B cell (primary cell): ENCODE measurements around the gene NRP1. TPM values are rescaled to one million over a fixed set of nuclear protein-coding genes. Genes with fewer than 3 reads are reported as not detected.

Experiments
- ATAC-seq: fragments of 200-7000 bp; cut with Tn5 transposase; one replicate; pipeline ENCODE4 v1.10.0; 2021; ENCODE audit warnings: low read depth, mild to moderate bottlenecking, moderate number of reproducible peaks, moderate library complexity
- CTCF ChIA-PET: fragments of 350-600 bp; sonication (Branson Sonifier 250); formaldehyde crosslinking; loops from one replicate; lab custom pipeline; 2021; ENCODE audit warnings: antibody characterized with exemption, inconsistent platforms; lab: Charles Lee
- POLR2A ChIA-PET: fragments of 350-600 bp; sonication (Branson Sonifier 250); formaldehyde crosslinking; loops from one replicate; lab custom pipeline; 2021; ENCODE audit warnings: antibody characterized with exemption; lab: Charles Lee
- DNase-seq: peaks from one replicate; pipeline ENCODE4 v3.0.0; 2013
- H2AFZ ChIP-seq: 2 replicates; pipeline ENCODE4 v1.6.1; 2012; ENCODE audit warnings: mild to moderate bottlenecking, low read depth, low read length; ENCODE audit not compliant: insufficient read depth, poor library complexity, severe bottlenecking
- H3K27ac ChIP-seq, 2 donors: 1 replicate in 1 of 2; 2 replicates in 1 of 2; pipeline ENCODE4 v1.5.1; 2012 to 2013; ENCODE audit warnings: low read length in 2 of 2, mild to moderate bottlenecking in 2 of 2, moderate library complexity in 1 of 2
- H3K27me3 ChIP-seq, 4 experiments: fragments of 200-600 bp in 1 of 4; sonication (generic) in 1 of 4; replicated peaks in 1 of 4; 1 replicate in 2 of 4; 2 replicates in 2 of 4; pipeline versions ENCODE4 v1.6.1 to v1.7.0; 2013 to 2016; ENCODE audit warnings: low read length in 3 of 4, mild to moderate bottlenecking in 2 of 4, mixed read lengths in 1 of 4, moderate library complexity in 1 of 4; ENCODE audit not compliant: insufficient read depth in 4 of 4, control insufficient read depth in 3 of 4; ENCODE audit errors: control extremely low read depth in 1 of 4
- H3K36me3 ChIP-seq, 2 experiments: replicated peaks in 1 of 2; 1 replicate in 1 of 2; 2 replicates in 1 of 2; pipeline versions ENCODE4 v1.6.1 to v1.7.1; 2013; ENCODE audit warnings: low read length in 1 of 2; ENCODE audit not compliant: insufficient read depth in 2 of 2, control insufficient read depth in 1 of 2; ENCODE audit errors: control extremely low read depth in 1 of 2, extremely low read depth in 1 of 2
- H3K4me1 ChIP-seq, 2 donors: fragments of 200-600 bp in 1 of 2; sonication (generic) in 1 of 2; 1 replicate in 1 of 2; 2 replicates in 1 of 2; pipeline versions ENCODE4 v1.5.1 to v1.6.1; 2013 to 2017; ENCODE audit warnings: low read length in 2 of 2; ENCODE audit not compliant: control insufficient read depth in 2 of 2, insufficient read depth in 2 of 2
- H3K4me2 ChIP-seq: replicated peaks from 2 replicates; pipeline ENCODE3; 2012; ENCODE audit warnings: mild to moderate bottlenecking, low read depth, low read length; ENCODE audit not compliant: poor library complexity, severe bottlenecking
- H3K4me3 ChIP-seq, 5 experiments: fragments of 200-600 bp in 1 of 5; sonication (generic) in 1 of 5; 1 replicate in 3 of 5; 2 replicates in 2 of 5; pipeline versions ENCODE4 v1.5.1 to v1.7.0; 2011 to 2016; ENCODE audit warnings: low read length in 4 of 5, mild to moderate bottlenecking in 4 of 5, low read depth in 2 of 5, control low read depth in 1 of 5, moderate library complexity in 1 of 5; ENCODE audit not compliant: insufficient read depth in 1 of 5; ENCODE audit errors: control extremely low read depth in 1 of 5, extremely low read depth in 1 of 5
- H3K79me2 ChIP-seq: fragments of 200-600 bp; sonication (generic); one replicate; pipeline ENCODE4 v1.6.0; 2016; ENCODE audit warnings: low read length; ENCODE audit not compliant: control insufficient read depth, insufficient read depth
- H3K9ac ChIP-seq: fragments of 200-600 bp; sonication (generic); 2 replicates; pipeline ENCODE4 v1.6.1; 2017; ENCODE audit warnings: mild to moderate bottlenecking, low read length, moderate library complexity
- H3K9me3 ChIP-seq, 3 donors: one replicate each; pipeline versions ENCODE4 v1.6.1 to v1.7.1; 2013; ENCODE audit warnings: low read length in 2 of 3; ENCODE audit not compliant: control insufficient read depth in 2 of 3, insufficient read depth in 1 of 3; ENCODE audit errors: control extremely low read depth in 1 of 3
- H4K20me1 ChIP-seq: 2 replicates; pipeline ENCODE4 v1.6.0; 2012; ENCODE audit warnings: mild to moderate bottlenecking, low read length; ENCODE audit not compliant: insufficient read depth, control insufficient read depth, poor library complexity, severe bottlenecking
- H3K27ac Mint-ChIP-seq: one replicate; pipeline ENCODE4 v1.8.0; 2021; ENCODE audit warnings: mixed read lengths
- H3K27me3 Mint-ChIP-seq: one replicate; pipeline ENCODE4 v1.8.0; 2021; ENCODE audit warnings: mixed read lengths
- H3K4me1 Mint-ChIP-seq: one replicate; pipeline ENCODE4 v1.8.0; 2021; ENCODE audit warnings: mixed read lengths
- H3K4me3 Mint-ChIP-seq: one replicate; pipeline ENCODE4 v1.8.0; 2021; ENCODE audit warnings: mixed read lengths
- H3K9me3 Mint-ChIP-seq: one replicate; pipeline ENCODE4 v1.8.0; 2022; ENCODE audit warnings: mixed read lengths; ENCODE audit not compliant: insufficient read depth
- EZH2 ChIP-seq: IDR thresholded peaks from 2 replicates; pipeline ENCODE4 v1.6.1; 2012; ENCODE audit warnings: borderline replicate concordance, low read depth, mild to moderate bottlenecking, moderate library complexity, low read length; ENCODE audit not compliant: insufficient read depth, poor library complexity, severe bottlenecking
- WGBS: methylation state at CpG from one replicate; pipeline ENCODE4 v1.1.5; 2013; ENCODE audit warnings: missing lambda C conversion rate; ENCODE audit not compliant: insufficient coverage; 5-methylcytosine and 5-hydroxymethylcytosine counted together
- intact Hi-C: fragments of 100-400 bp; cut with micrococcal nuclease; formaldehyde crosslinking; loops from one replicate; pipeline ENCODE4 v1.10.0; 2022
- polyA plus RNA-seq: library from polyadenylated mRNA; depleted of rRNA; stranded (reverse); fragments of >200 nt; gene quantifications from 2 replicates; pipeline ENCODE4 v1.2.3, GENCODE V29; 2012
- total RNA-seq, 2 donors: library from RNA; stranded (reverse); fragments of 120-200 nt in 1 of 2; gene quantifications; 1 replicate in 1 of 2; 2 replicates in 1 of 2; pipeline versions ENCODE4 v1.2.3 to v1.2.4, GENCODE V29; 2013 to 2022
- TF ChIP-seq, protein P1 (sequence below): fragments of 200-600 bp; IDR thresholded peaks from one replicate; pipeline ENCODE4 v1.8.0; 2022; ENCODE audit warnings: antibody characterized with exemption, mild to moderate bottlenecking

The NRP1 gene
- total and polyA plus RNA-seq, 2 donors (not counting 1 experiment from before 2014, with no cell fraction given) = 0.34 TPM; not detected in 1

DNA sequence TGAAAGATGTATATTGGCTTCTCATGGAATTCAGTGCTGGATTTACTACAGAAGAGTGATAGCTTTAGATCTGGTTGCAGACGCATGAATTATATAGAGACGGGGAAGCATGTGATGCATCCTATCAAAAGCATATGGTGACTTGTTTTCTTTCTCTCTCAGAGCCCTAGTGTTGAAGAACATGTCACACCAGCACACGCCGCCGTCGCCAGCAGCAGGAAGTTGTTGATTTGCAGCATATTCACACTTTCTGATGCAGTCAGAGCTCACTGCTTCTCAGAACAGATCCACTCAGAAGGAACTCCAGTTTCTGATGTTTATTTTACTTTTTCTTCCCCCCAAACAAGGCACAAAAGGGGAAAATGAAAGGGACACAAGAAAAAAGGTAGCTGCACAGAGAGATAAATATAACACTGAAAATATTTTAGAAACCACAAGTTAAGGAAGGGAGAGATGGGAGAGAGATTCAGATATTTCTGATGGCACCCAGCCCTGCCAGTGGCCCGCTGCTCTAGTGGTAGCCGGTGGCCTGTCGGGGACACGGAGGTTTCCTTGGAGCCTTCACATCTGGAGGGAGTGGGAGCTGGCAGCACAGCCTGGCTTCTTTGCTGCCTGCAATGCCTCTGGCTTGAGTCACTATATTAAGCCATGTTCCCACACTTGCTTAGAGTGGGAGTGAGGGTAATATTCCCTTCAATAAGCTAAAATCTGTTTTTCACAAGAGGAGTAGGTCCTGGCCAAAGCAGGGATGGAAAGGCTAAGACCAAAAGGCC lies 123.2 kb downstream of the NRP1 start:
- H3K79me2 ChIP-seq = no peaks in the 10 kb centered on the region
- no peaks in the 10 kb centered on the region for H3K27me3 ChIP-seq
- H3K4me3 Mint-ChIP-seq = no peak overlapping the region
- H3K27ac ChIP-seq = no peak overlapping the region
- H3K27ac Mint-ChIP-seq = no peak overlapping the region
- H2AFZ ChIP-seq = peak overlapping the region; percentile 43
- peaks cover 9% of the 10 kb centered on the region for H3K27me3 Mint-ChIP-seq
- DNase-seq (no peak), ATAC-seq (no peak)
- H3K4me1 ChIP-seq = no peaks in the 10 kb centered on the region
- intact Hi-C loops = no loop called here
- H4K20me1 ChIP-seq = no peaks in the 10 kb centered on the region
- ChIA-PET POLR2A (no interaction called here), CTCF (no interaction called here)
- H3K4me2 ChIP-seq = no peak overlapping the region
- no peak for TF ChIP-seq EZH2
- TF ChIP-seq, protein P1, sequence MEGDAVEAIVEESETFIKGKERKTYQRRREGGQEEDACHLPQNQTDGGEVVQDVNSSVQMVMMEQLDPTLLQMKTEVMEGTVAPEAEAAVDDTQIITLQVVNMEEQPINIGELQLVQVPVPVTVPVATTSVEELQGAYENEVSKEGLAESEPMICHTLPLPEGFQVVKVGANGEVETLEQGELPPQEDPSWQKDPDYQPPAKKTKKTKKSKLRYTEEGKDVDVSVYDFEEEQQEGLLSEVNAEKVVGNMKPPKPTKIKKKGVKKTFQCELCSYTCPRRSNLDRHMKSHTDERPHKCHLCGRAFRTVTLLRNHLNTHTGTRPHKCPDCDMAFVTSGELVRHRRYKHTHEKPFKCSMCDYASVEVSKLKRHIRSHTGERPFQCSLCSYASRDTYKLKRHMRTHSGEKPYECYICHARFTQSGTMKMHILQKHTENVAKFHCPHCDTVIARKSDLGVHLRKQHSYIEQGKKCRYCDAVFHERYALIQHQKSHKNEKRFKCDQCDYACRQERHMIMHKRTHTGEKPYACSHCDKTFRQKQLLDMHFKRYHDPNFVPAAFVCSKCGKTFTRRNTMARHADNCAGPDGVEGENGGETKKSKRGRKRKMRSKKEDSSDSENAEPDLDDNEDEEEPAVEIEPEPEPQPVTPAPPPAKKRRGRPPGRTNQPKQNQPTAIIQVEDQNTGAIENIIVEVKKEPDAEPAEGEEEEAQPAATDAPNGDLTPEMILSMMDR = no peak
- H3K4me1 Mint-ChIP-seq = peaks cover 4% of the 10 kb centered on the region
- H3K36me3 ChIP-seq = no peaks in the 10 kb centered on the region
- H3K9ac ChIP-seq = no peak overlapping the region
- H3K4me3 ChIP-seq = no peak overlapping the region
- 41% methylated on average over 8 of the region's 10 CpGs for WGBS
- no peaks in the 10 kb centered on the region for H3K9me3 Mint-ChIP-seq
- no peaks in the 10 kb centered on the region for H3K9me3 ChIP-seq

DNA sequence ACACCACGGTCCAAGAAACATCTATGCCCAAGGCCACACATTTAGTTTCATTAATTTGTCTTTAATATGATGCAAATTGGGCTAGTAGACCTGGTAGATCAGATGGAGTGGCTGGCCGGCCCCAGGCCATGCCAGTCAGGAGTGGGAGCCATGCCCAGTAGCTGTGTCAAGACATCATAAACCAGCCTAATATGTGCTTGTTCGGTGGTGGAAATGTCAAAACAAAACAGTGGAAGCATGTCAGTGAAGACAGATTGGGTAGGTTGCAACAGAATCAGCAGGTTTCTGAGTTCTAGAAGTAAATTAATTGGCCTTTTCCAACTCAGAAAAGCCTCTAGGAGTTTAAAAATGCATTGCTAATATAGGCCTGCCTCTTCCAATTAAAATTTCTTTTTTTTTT lies 124.7 kb downstream of the NRP1 start:
- peaks cover 14% of the 10 kb centered on the region for H3K27me3 Mint-ChIP-seq
- no peak overlapping the region for H3K9ac ChIP-seq
- H3K4me1 ChIP-seq = no peaks in the 10 kb centered on the region
- no peak overlapping the region for H2AFZ ChIP-seq
- peaks cover 4% of the 10 kb centered on the region for H3K4me1 Mint-ChIP-seq
- H3K9me3 Mint-ChIP-seq = no peaks in the 10 kb centered on the region
- TF ChIP-seq, protein P1 = no peak
- TF ChIP-seq EZH2 = no peak
- no peaks in the 10 kb centered on the region for H3K79me2 ChIP-seq
- intact Hi-C loops = no loop called here
- H3K9me3 ChIP-seq = no peaks in the 10 kb centered on the region
- no peak overlapping the region for H3K4me2 ChIP-seq
- no peak overlapping the region for H3K27ac Mint-ChIP-seq
- no peak overlapping the region for H3K27ac ChIP-seq
- no peaks in the 10 kb centered on the region for H3K27me3 ChIP-seq
- DNase-seq (no peak), ATAC-seq (no peak)
- no peaks in the 10 kb centered on the region for H4K20me1 ChIP-seq
- ChIA-PET POLR2A (no interaction called here), CTCF (no interaction called here)
- no peak overlapping the region for H3K4me3 ChIP-seq
- WGBS = 100% methylated on average over 1 of the region's 3 CpGs
- no peak overlapping the region for H3K4me3 Mint-ChIP-seq
- no peaks in the 10 kb centered on the region for H3K36me3 ChIP-seq
